ENCODE measurements around the gene DDX4.
"Not testable (repeated sequence)": the region's sequence is repeated elsewhere in the genome, so short reads cannot be mapped to it uniquely, and the experiment has no call there.

Gene DDX4

GRCh38 chr5:55731848-55732247 is 6.0 kb upstream of the DDX4 start:
- DNase-seq, result no peak

GRCh38 chr5:55732585-55732984 is 5.3 kb upstream of the DDX4 start:
- no peak for DNase-seq

GRCh38 chr5:55734658-55735057 is 3.2 kb upstream of the DDX4 start:
- DNase-seq, result no peak

- DNase-seq, result no peak
Observed at GRCh38 chr5:55742778-55743177, 4.9 kb downstream of the DDX4 start.

GRCh38 chr5:55747778-55748318 is 10.0 kb downstream of the DDX4 start:
- no peak for DNase-seq

GRCh38 chr5:55749387-55749786 is 11.5 kb downstream of the DDX4 start:
- no peak for DNase-seq

GRCh38 chr5:55750063-55750462 is 12.2 kb downstream of the DDX4 start:
- no peak for DNase-seq

- no peak for DNase-seq
Observed at GRCh38 chr5:55750499-55750898, 12.6 kb downstream of the DDX4 start.

GRCh38 chr5:55758231-55758630 is 20.4 kb downstream of the DDX4 start:
- DNase-seq, result no peak

- no peak for DNase-seq
Observed at GRCh38 chr5:55758714-55759113, 20.9 kb downstream of the DDX4 start.

GRCh38 chr5:55761721-55762120 is 23.9 kb downstream of the DDX4 start:
- not testable (repeated sequence) for DNase-seq

GRCh38 chr5:55763746-55764420 is 26.0 kb downstream of the DDX4 start:
- DNase-seq, result no peak

- no peak for DNase-seq
Observed at GRCh38 chr5:55768279-55768678, 30.4 kb downstream of the DDX4 start.

GRCh38 chr5:55771175-55771655 is 33.4 kb downstream of the DDX4 start:
- peak; percentile 27 for DNase-seq

GRCh38 chr5:55773057-55773456 is 35.2 kb downstream of the DDX4 start:
- DNase-seq, result peak; percentile 59

GRCh38 chr5:55777332-55777731 is 39.5 kb downstream of the DDX4 start:
- no peak for DNase-seq

- no peak for DNase-seq
Observed at GRCh38 chr5:55800924-55801323, 63.1 kb downstream of the DDX4 start.

GRCh38 chr5:55808814-55809213 is 71.0 kb downstream of the DDX4 start:
- not testable (repeated sequence) for DNase-seq

GRCh38 chr5:55815939-55816338 is 78.1 kb downstream of the DDX4 start:
- DNase-seq, result not testable (repeated sequence)

GRCh38 chr5:55816342-55816741 is 78.5 kb downstream of the DDX4 start:
- DNase-seq, result no peak

- DNase-seq, result no peak
Observed at GRCh38 chr5:55817030-55817429, 79.2 kb downstream of the DDX4 start.

- DNase-seq, result no peak
Observed at GRCh38 chr5:55820488-55820887, 82.6 kb downstream of the DDX4 start.

- no peak for DNase-seq
Observed at GRCh38 chr5:55821731-55822512, 84.1 kb downstream of the DDX4 start.

- no peak for DNase-seq
Observed at GRCh38 chr5:55823151-55823796, 85.4 kb downstream of the DDX4 start.

Measured in NCI-H774 (cell line).